ENCODE data around the gene PLEKHG5.

The PLEKHG5 gene

GRCh38 chr1:6424619-6425593, 66.6 kb downstream of the PLEKHG5 start, which contains the start of gene ESPN:
TSS of gene ESPN (plus strand) at chr1:6424776. CDS start at chr1:6424956, 180 bp downstream.
- DNase-seq: no peak

DNA sequence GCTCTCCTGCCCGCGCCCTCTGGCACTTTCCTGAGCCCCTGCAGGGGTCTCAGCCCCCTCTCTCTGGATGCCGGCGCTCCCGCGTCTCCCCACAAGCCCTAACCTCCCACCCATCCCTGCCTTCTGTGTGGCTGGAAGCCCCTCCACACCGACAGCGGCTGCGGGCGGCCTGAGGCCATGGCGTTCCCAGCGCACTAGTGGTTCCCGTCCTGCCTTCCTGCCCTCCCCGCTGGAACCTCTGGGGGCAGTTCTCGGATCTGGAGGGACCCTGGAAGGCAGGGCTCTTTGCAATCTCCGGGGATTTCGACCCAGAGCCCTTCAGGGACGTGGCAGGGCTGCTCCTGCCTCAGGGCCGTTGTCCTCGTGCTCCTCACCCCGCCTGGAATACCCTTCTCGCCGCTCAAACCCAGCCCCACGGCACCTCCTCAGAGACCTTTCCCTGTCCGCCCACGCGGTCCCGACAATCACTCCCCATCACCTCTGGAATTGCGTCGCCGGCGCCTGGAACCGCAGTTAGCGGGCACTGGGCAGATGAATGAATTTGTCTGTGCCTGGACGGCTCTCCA, 67.4 kb downstream of the PLEKHG5 start:
- DNase-seq: no peak

- DNase-seq: peak; percentile 51
Observed at GRCh38 chr1:6423321-6423999, 68.0 kb downstream of the PLEKHG5 start.

DNA sequence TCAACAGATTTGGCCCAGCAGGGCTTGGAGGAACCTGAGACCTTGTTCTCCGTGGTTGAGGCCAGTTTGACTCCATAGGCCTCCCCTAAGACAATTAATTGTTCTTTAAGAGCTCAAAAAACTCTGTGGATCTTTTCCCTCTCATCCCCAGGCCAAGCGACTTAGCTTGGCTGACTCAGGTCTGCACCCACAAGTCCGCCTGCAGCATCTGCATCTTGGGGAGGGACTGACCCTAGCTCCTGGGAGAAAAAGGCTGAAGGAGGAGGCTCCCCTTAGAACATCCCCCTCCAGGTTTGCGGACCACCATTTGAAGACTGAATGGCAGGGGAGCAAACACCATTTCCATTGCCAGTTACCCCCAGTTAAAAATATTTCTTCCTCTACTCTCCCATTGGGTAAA, 70.2 kb downstream of the PLEKHG5 start:
- DNase-seq: no peak

GRCh38 chr1:6420454-6421042, 70.9 kb downstream of the PLEKHG5 start:
- no peak for DNase-seq

GRCh38 chr1:6419804-6420453, 71.5 kb downstream of the PLEKHG5 start, which contains the start of gene HES2:
TSS of gene HES2 (minus strand) at chr1:6419919. CDS start at chr1:6419820, 99 bp downstream.
- DNase-seq: no peak

GRCh38 chr1:6419397-6419803, 72.1 kb downstream of the PLEKHG5 start:
- no peak for DNase-seq

DNA sequence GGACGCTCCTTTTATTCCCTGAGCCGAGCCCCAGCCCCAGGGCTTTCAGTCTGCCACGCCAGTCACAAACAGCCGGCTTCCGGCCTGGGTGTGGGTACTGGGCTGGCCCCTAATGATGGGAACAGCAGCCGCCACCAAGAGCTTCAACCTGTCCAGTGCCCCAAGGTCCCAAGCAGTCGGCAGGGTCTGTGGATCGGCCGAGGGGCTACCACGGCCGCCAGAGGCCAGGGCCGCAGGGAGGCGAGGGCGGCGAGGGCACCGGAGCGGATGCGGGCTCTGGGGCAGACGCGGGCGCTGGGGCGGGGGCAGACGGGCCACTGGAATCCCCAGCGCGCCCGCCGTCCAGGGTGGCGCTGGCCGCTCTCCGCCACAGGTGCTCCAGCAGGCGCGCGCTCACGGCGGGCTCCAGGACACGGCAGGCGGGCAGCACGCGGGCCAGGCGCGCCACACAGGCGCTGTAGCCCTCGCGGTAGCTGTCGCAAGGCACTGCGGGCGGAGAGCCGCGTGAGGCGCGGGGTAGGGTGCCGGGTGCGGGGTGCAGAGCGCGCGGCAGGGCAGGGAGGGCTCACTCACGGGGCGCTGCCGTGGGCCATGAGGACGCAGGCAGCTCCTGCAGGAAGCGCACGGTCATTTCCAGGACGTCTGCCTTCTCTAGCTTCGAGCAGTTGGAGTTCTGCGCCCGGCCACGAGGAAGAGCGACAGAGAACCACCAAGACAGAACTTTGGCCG, 72.6 kb downstream of the PLEKHG5 start:
- DNase-seq: no peak

DNA sequence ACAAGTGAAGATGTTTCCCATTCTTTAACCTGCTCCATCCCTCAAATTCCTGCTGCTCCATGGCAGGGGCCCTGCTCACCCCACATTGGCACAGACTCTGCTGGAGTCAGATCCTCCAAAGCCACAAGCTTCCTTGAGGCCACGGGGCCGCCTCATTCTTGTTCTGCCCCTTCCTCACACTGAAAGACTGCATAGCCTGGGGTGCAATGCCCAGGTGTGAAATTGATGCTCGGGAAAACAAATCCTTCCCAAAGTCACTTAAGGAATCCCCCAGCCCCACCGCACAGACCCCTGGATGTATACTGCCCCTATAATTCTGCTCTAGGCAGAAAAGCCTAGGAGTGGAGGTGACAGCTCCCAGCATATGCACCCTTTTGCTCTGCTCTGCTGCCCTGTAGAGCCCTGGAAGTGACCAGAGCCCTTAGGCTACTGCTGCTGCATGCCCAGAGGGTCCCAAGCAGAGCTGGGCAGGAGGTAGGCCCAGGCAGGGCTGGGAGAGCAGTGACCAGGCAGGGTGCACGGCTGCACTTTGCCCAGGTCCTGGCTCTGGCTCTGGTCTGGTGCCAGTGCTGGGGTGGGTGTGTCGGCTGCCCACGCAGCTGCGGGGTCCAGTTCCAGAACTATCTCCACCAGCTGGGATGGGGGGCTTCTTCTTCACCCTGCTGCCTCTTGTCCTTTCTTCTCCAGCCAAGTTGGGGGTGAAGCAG, 73.4 kb downstream of the PLEKHG5 start:
- DNase-seq: no peak

Measured in effector CD8-positive, alpha-beta T cell (primary cell).